ENCODE results near the gene PDGFRB. TPM values are rescaled to one million over a fixed set of nuclear protein-coding genes. Genes with fewer than 3 reads are reported as not detected.

PDGFRB gene
- total RNA-seq, 2 donors from 2014 or later: 8.6 to 18.1 TPM

DNA sequence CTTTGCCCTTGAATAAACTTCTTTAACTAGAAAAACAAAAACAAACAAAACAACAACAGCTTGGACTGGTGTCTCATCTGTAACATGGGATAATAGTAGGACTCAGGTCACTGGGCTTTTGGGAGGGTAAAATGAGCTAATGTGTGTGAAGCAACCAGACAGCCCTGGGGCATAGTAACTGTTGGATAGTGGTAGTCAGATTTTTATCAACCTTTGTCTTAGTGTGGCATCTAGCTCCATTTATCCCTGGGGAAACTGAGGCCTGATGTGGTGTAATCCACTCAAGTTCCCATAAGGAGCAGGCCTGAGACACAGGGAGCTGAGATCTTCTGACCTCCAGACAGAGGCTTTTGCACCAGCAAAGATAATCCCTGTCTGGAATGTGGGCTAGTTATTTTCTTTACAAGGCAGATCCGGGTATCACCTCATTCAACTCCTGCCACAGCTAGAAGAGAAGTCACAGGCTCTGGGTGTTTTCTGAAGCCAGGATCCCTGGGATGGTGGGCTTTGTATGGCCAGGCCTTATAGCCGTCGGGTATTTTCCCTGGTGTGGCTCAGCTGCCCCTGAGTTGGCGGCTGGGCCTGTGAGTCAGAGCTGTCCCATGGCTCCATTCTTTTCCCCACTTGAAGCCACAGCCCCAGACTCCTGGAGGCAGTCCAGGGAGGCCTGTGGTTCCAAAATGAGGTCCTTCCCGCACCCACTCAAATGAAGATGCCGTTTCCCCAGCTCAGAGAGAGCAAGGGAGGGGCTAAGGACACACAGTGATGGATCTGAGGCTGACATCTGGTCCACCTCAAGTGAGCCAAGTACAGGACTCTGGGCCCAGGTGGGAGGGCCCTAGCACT is 43.2 kb downstream of the PDGFRB start:
- no peaks in the 10 kb centered on the region for H3K27me3 ChIP-seq
- intact Hi-C loops (cut with DNase I): no loop called here
- no peak overlapping the region for H3K9ac ChIP-seq (ENCODE audit: low read depth in 2 of 2, low read length in 2 of 2)
- peak; percentile 38 for DNase-seq
- H3K4me3 ChIP-seq: no peak overlapping the region
- no peak overlapping the region for H3K27ac ChIP-seq
- TF ChIP-seq, protein P1, sequence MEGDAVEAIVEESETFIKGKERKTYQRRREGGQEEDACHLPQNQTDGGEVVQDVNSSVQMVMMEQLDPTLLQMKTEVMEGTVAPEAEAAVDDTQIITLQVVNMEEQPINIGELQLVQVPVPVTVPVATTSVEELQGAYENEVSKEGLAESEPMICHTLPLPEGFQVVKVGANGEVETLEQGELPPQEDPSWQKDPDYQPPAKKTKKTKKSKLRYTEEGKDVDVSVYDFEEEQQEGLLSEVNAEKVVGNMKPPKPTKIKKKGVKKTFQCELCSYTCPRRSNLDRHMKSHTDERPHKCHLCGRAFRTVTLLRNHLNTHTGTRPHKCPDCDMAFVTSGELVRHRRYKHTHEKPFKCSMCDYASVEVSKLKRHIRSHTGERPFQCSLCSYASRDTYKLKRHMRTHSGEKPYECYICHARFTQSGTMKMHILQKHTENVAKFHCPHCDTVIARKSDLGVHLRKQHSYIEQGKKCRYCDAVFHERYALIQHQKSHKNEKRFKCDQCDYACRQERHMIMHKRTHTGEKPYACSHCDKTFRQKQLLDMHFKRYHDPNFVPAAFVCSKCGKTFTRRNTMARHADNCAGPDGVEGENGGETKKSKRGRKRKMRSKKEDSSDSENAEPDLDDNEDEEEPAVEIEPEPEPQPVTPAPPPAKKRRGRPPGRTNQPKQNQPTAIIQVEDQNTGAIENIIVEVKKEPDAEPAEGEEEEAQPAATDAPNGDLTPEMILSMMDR (IDR thresholded peaks at IDR 0.05): no peak
- H3K4me1 ChIP-seq: no peaks in the 10 kb centered on the region
- no peaks in the 10 kb centered on the region for H3K9me3 ChIP-seq
- no peaks in the 10 kb centered on the region for H3K36me3 ChIP-seq

DNA sequence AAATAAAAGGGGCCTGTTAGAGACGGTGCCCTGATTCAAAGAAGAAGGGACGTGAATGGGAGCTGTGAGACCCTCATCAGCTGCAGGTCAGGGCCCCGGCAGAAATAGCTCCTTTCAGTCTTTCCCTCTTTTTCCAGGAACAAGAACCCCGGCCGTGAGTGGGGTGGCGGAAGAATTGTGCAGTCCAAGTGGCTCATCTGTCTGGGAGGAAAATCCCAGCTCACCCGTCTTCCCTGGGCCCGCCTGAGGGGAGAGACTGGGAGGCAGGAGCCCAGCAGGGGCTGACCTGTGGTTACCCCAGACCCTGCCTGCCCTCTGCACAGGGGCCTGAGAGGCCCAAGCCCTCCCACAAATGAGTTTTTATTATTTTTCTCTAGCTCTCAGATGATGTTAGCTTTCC is 44.5 kb downstream of the PDGFRB start:
- no peak overlapping the region for H3K4me3 ChIP-seq
- peaks cover 4% of the 10 kb centered on the region for H3K4me1 ChIP-seq
- intact Hi-C loops (cut with DNase I): no loop called here
- H3K9ac ChIP-seq (ENCODE audit: low read depth in 2 of 2, low read length in 2 of 2): no peak overlapping the region
- TF ChIP-seq, protein P1 (IDR thresholded peaks at IDR 0.05): no peak
- H3K36me3 ChIP-seq: no peaks in the 10 kb centered on the region
- DNase-seq: no peak
- H3K9me3 ChIP-seq: no peaks in the 10 kb centered on the region
- no peaks in the 10 kb centered on the region for H3K27me3 ChIP-seq
- H3K27ac ChIP-seq: no peak overlapping the region

DNA sequence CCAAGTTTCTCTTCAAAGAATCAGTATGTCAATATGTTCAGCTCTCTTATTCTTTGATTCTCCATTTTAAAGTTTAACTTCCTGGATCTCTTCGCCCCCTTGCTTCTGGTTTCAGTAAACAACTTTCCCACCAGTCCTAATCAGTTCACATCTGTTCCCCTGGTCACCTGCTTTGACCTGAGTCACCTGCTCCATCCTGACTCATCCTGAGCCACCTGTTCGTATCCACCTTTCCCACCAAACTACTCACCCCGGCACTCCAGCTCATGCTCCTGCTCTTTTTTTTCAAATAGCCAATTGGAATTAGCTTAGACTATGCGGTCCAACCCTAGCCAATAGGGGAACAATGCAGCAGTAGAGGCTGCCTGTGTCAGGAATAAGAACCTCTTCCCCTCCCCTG is 45.7 kb downstream of the PDGFRB start:
- DNase-seq: no peak
- Histone ChIP-seq H3K27ac (no peak overlapping the region), H3K4me1 (peaks cover 5% of the 10 kb centered on the region), H3K27me3 (no peaks in the 10 kb centered on the region), H3K9me3 (no peaks in the 10 kb centered on the region), H3K9ac (ENCODE audit: low read depth in 2 of 2, low read length in 2 of 2) (no peak overlapping the region), H3K4me3 (no peak overlapping the region), H3K36me3 (no peaks in the 10 kb centered on the region)
- TF ChIP-seq, protein P1 (IDR thresholded peaks at IDR 0.05): no peak
- intact Hi-C loops (cut with DNase I): no loop called here

DNA sequence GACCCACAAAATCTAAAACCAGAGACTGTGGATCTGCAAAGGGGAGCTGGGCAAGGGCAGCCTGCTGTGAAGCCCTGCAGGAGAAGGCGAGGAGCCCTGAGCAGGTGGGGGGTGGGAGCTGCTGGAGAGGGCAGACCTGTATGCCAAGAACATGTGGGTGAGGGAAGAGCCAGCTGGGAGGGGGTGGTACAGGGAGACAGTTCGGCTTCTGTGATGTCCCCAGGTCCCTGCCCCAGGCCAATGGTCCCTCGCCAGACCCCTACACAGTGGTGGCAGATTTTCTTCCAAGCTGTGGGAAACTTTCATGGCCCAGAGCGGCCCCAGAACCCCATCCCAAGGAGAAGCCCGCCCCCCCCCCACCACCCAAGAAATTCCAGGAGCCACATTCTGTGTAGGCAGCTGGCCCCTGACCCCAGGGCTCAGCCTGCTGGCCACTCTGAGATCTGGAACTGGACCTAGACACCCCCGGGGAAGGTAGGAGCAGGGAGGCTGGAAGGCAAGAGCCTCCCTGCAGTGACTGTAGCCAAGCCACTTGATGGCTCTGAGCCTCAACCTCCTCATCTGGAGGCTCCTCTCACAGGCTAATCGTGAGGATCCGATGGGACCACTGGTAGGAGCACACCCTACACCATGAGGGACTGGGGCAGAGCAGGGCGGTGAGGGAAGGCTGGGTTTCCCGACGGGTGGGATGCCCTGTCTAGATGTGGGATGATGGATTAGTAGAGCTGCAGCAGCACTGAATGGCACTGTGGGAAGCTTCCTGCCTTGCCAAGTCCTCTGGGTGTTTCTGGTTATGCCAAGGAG is 46.7 kb downstream of the PDGFRB start:
- no peak overlapping the region for H3K9ac ChIP-seq (ENCODE audit: low read depth in 2 of 2, low read length in 2 of 2)
- DNase-seq: peak; percentile 16
- intact Hi-C loops (cut with DNase I): no loop called here
- H3K4me3 ChIP-seq: no peak overlapping the region
- no peaks in the 10 kb centered on the region for H3K27me3 ChIP-seq
- no peaks in the 10 kb centered on the region for H3K36me3 ChIP-seq
- TF ChIP-seq, protein P1 (IDR thresholded peaks at IDR 0.05): no peak
- no peaks in the 10 kb centered on the region for H3K9me3 ChIP-seq
- no peak overlapping the region for H3K27ac ChIP-seq
- H3K4me1 ChIP-seq: peaks cover 5% of the 10 kb centered on the region

DNA sequence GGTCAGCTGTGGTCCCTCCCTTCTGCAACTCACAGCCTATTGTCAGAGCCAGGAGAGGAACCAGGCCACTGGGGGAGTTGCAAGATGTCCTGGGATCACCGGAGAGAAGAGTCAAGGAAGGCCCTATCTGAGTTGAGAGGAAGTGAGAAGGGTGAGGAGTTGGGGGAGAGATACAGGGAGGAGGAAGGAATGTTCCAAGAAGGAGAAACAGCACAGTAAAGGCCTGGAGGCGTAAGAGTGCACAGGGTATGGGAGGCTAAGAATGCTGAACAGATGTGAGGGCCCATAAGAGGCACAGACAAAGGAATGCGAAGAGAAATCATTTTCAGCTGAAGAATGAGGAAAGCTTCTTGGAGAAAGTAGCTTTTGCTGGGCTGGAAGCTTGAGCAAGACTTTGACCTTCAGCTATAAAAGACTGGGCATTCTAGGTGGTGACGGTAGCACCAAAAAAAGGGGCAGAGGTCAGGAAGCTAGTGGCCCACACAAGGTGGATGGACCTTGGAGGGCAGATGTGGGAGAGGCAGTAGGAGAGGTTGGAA is 47.7 kb downstream of the PDGFRB start:
- intact Hi-C loops (cut with DNase I): no loop called here
- no peak overlapping the region for H3K9ac ChIP-seq (ENCODE audit: low read depth in 2 of 2, low read length in 2 of 2)
- peak overlapping the region; percentile 69 for H3K27ac ChIP-seq
- TF ChIP-seq, protein P1 (IDR thresholded peaks at IDR 0.05): no peak
- no peaks in the 10 kb centered on the region for H3K27me3 ChIP-seq
- H3K4me1 ChIP-seq: peaks cover 5% of the 10 kb centered on the region
- H3K36me3 ChIP-seq: no peaks in the 10 kb centered on the region
- H3K4me3 ChIP-seq: no peak overlapping the region
- no peaks in the 10 kb centered on the region for H3K9me3 ChIP-seq
- DNase-seq: peak; percentile 57
